Ovary (tissue), 3 donors: ENCODE measurements around the gene OSBPL6.

Experiments
- EP300 ChIP-seq: sonication (generic); formaldehyde crosslinking; IDR thresholded peaks from one replicate; pipeline ENCODE4 v1.6.1; 2017; ENCODE audit warnings: antibody characterized with exemption
- POLR2A ChIP-seq: fragments of 450-650 bp; IDR thresholded peaks from one replicate; pipeline ENCODE4 v1.6.1; 2017; ENCODE audit warnings: antibody characterized with exemption, mild to moderate bottlenecking, moderate library complexity
- TF ChIP-seq, protein P1 (sequence below), 3 donors: fragments of 450-650 bp in 2 of 3; fragments of 200-600 bp in 1 of 3; IDR thresholded peaks; one replicate each; pipeline versions ENCODE4 v1.5.1 to v1.8.0; 2016 to 2022; ENCODE audit warnings: antibody characterized with exemption in 3 of 3, mild to moderate bottlenecking in 1 of 3
- donor health status: DM: no; HTN: no; CAD: no.

DNA sequence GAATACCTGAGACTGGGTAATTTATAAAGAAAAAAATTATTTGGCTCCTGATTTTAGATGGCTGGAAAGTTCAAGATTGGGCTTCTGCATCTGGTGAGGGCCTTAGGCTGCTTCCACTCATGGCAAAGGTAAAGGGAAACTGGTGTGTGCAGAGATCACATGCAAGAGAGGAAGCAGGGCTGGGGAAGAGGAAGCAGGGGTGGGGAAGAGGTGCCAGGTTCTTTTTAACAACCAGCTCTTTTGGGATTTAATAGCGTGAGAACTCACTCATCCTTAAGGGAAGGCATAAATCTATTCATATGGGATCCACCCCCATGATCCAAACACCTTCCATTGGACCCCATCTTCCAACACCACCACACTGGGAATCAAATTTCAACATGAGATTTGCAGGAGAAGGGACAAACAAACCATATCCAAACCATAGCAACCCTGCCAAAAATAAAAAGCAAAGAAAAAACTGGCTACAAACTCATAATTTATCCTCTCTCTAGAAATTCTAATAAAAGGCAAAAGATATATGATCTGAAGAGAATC is 226.2 kb downstream of the OSBPL6 start:
- TF ChIP-seq, protein P1, sequence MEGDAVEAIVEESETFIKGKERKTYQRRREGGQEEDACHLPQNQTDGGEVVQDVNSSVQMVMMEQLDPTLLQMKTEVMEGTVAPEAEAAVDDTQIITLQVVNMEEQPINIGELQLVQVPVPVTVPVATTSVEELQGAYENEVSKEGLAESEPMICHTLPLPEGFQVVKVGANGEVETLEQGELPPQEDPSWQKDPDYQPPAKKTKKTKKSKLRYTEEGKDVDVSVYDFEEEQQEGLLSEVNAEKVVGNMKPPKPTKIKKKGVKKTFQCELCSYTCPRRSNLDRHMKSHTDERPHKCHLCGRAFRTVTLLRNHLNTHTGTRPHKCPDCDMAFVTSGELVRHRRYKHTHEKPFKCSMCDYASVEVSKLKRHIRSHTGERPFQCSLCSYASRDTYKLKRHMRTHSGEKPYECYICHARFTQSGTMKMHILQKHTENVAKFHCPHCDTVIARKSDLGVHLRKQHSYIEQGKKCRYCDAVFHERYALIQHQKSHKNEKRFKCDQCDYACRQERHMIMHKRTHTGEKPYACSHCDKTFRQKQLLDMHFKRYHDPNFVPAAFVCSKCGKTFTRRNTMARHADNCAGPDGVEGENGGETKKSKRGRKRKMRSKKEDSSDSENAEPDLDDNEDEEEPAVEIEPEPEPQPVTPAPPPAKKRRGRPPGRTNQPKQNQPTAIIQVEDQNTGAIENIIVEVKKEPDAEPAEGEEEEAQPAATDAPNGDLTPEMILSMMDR (IDR thresholded peaks at IDR 0.05), result no peak
- no peak for TF ChIP-seq POLR2A
- TF ChIP-seq EP300, result no peak
